HEK293T (cell line): ENCODE results near the gene OLFM1.

Experiments
- BHLHE40 ChIP-seq: fragments of 450-650 bp; IDR thresholded peaks from 2 replicates; pipeline ENCODE4 v1.6.1; 2016; ENCODE audit warnings: mild to moderate bottlenecking, moderate library complexity, borderline replicate concordance
- FOXA1 ChIP-seq: fragments of 450-650 bp; IDR thresholded peaks from 2 replicates; pipeline ENCODE4 v1.6.1; 2016; ENCODE audit warnings: mild to moderate bottlenecking
- FOXK2 ChIP-seq: fragments of 450-650 bp; IDR thresholded peaks from 2 replicates; pipeline ENCODE4 v1.6.1; 2016; ENCODE audit warnings: mild to moderate bottlenecking
- FOXM1 ChIP-seq: fragments of 450-650 bp; IDR thresholded peaks from 2 replicates; pipeline ENCODE4 v1.6.1; 2017; ENCODE audit warnings: mild to moderate bottlenecking, borderline replicate concordance
- HDGF ChIP-seq: fragments of 450-650 bp; IDR thresholded peaks from 2 replicates; pipeline ENCODE4 v1.6.1; 2017; ENCODE audit warnings: antibody characterized with exemption, borderline replicate concordance
- LEF1 ChIP-seq: fragments of 450-650 bp; IDR thresholded peaks from 2 replicates; pipeline ENCODE4 v1.6.1; 2017; ENCODE audit warnings: mild to moderate bottlenecking, borderline replicate concordance
- NFRKB ChIP-seq: fragments of 450-650 bp; IDR thresholded peaks from 2 replicates; pipeline ENCODE4 v1.6.1; 2016; ENCODE audit warnings: mild to moderate bottlenecking, moderate library complexity

- TF ChIP-seq BHLHE40: no peak
- no peak for TF ChIP-seq FOXM1
- no peak for TF ChIP-seq HDGF
- TF ChIP-seq FOXA1: no peak
- no peak for TF ChIP-seq LEF1
- no peak for TF ChIP-seq NFRKB
- no peak for TF ChIP-seq FOXK2
Observed at GRCh38 chr9:135082536-135082935, 4.9 kb upstream of the OLFM1 start.
